LNCAP (cell line): ENCODE measurements around the gene SS18L1.

ENCODE experiments used
- CTCF ChIP-seq: fragments of 450-650 bp; IDR thresholded peaks from 2 replicates; pipeline ENCODE4 v1.5.1; 2017; ENCODE audit warnings: mild to moderate bottlenecking

Gene SS18L1

GRCh38 chr20:62230276-62230675 is 86.7 kb downstream of the SS18L1 start:
- TF ChIP-seq CTCF: no peak

GRCh38 chr20:62230696-62231095 is 87.1 kb downstream of the SS18L1 start:
- TF ChIP-seq CTCF: no peak

GRCh38 chr20:62231292-62231691 is 87.7 kb downstream of the SS18L1 start:
- no peak for TF ChIP-seq CTCF
